ENCODE data around the gene PLA2R1. TPM values are rescaled to one million over a fixed set of nuclear protein-coding genes. Genes with fewer than 3 reads are reported as not detected.

PLA2R1 gene
- total and polyA plus RNA-seq, 2 of the 4 experiments (the other 2 are of a cell fraction): 0.43 to 0.54 TPM

- Histone ChIP-seq H3K9me1 (ENCODE audit: insufficient read depth, low read length) (no peaks in the 10 kb centered on the region), H3K4me2 (ENCODE audit: low read depth, low read length) (no peak overlapping the region), H2BK5ac (ENCODE audit: low read depth, low read length, poor library complexity, severe bottlenecking) (no peak overlapping the region), H3K18ac (ENCODE audit: low read depth, low read length) (no peak overlapping the region), H4K8ac (ENCODE audit: low read depth in 2 of 2, low read length in 2 of 2) (no peak overlapping the region), H3K23ac (ENCODE audit: low read depth, low read length) (no peak overlapping the region), H3K9ac (ENCODE audit: low read depth, low read length) (no peak overlapping the region), H4K91ac (ENCODE audit: insufficient read depth, low read depth, low read length) (no peak overlapping the region), H2BK120ac (ENCODE audit: low read depth, low read length) (no peak overlapping the region), H3K27ac (ENCODE audit: insufficient read depth, low read length) (no peak overlapping the region), H2AK9ac (replicated peaks; ENCODE audit: low read depth, low read length, poor library complexity) (no peak overlapping the region), H3K79me1 (ENCODE audit: low read depth in 1 of 2, low read length in 2 of 2) (no peaks in the 10 kb centered on the region), H2BK20ac (ENCODE audit: low read depth, low read length) (no peak overlapping the region), H4K5ac (ENCODE audit: low read depth, low read length) (no peak overlapping the region), H4K20me1 (ENCODE audit: insufficient read depth, low read length) (peaks cover 2% of the 10 kb centered on the region; the same call in 1 of the 2 replicates), H3K4ac (ENCODE audit: low read depth, low read length) (no peak overlapping the region), H3K4me1 (ENCODE audit: control insufficient read depth, insufficient read depth, low read length) (no peaks in the 10 kb centered on the region), H2AK5ac (ENCODE audit: low read depth, low read length) (no peak overlapping the region), H3K14ac (replicated peaks; ENCODE audit: low read depth, low read length) (no peak overlapping the region), H3K9me3 (ENCODE audit: control insufficient read depth, insufficient read depth, low read length) (no peaks in the 10 kb centered on the region), H3K4me3 (ENCODE audit: insufficient read depth, low read depth, low read length) (no peak overlapping the region), H2AFZ (replicated peaks; ENCODE audit: low read length, poor library complexity) (no peak overlapping the region), H3K56ac (ENCODE audit: extremely low read depth, insufficient read depth, low read length) (no peak overlapping the region), H3K27me3 (ENCODE audit: control insufficient read depth, insufficient read depth, low read length) (peaks cover 7% of the 10 kb centered on the region), H3K36me3 (ENCODE audit: control insufficient read depth, insufficient read depth, low read length) (no peaks in the 10 kb centered on the region), H2BK15ac (ENCODE audit: low read depth, low read length) (no peak overlapping the region)
- dilution Hi-C loops (cut with HindIII; ENCODE audit: low sequenced_read_pairs, unreplicated experiment): no loop called here
- no peak for ATAC-seq (ENCODE audit: low read depth)
- intact Hi-C loops (cut with micrococcal nuclease): no loop called here
- 67% methylated on average over 1 of the region's 4 CpGs; no CpG with 5 or more reads in 1 of the 2 experiments for WGBS, 2 experiments (ENCODE audit: extremely low coverage in 2 of 2, insufficient read length in 1 of 2)
- in situ Hi-C loops (cut with MboI; ENCODE audit: low sequenced_read_pairs): no loop called here
- BruUV-seq (replicated peaks): no TSS peak
- no peak for TF ChIP-seq CHD1 (IDR thresholded peaks at IDR 0.05; ENCODE audit: low read depth, low read length)
- no peak for TF ChIP-seq MAZ (IDR thresholded peaks at IDR 0.05; ENCODE audit: borderline replicate concordance, low read depth, low read length)
- no peak for TF ChIP-seq BHLHE40 (IDR thresholded peaks at IDR 0.05; ENCODE audit: low read depth, low read length)
- no peak for TF ChIP-seq RAD21 (IDR thresholded peaks at IDR 0.05; ENCODE audit: low read length)
- TF ChIP-seq USF2 (IDR thresholded peaks at IDR 0.05; ENCODE audit: low read depth, low read length): no peak
- TF ChIP-seq ELK1 (IDR thresholded peaks at IDR 0.05; ENCODE audit: borderline replicate concordance, low read depth, low read length): no peak
- no peak for TF ChIP-seq POLR2A (IDR thresholded peaks at IDR 0.05; ENCODE audit: low read depth, low read length)
- TF ChIP-seq CEBPB (IDR thresholded peaks at IDR 0.05; ENCODE audit: low read depth, low read length): no peak
- no peak for TF ChIP-seq SMC3 (IDR thresholded peaks at IDR 0.05; ENCODE audit: low read depth, low read length)
- no peak for DNase-seq
- CTCF ChIA-PET: no interaction called here
- POLR2A ChIA-PET (ENCODE audit: unreplicated experiment): no interaction called here
Observed at GRCh38 chr2:159988412-159988970, 73.9 kb downstream of the PLA2R1 start.
